Right cardiac atrium (tissue), 5 donors: ENCODE data around the gene FBXW11. TPM values are rescaled to one million over a fixed set of nuclear protein-coding genes. Genes with fewer than 3 reads are reported as not detected.
A peak's percentile ranks its signal among the peaks of the same experiment; 100 is the strongest.
"Not testable (repeated sequence)": the region's sequence is repeated elsewhere in the genome, so short reads cannot be mapped to it uniquely, and the experiment has no call there.

Source experiments
- ATAC-seq, 2 donors: fragments of 200-7000 bp; cut with Tn5 transposase; one replicate each; pipeline versions ENCODE4 v1.8.0 to v1.9.1; 2020; ENCODE audit warnings: moderate library complexity in 2 of 2, mild to moderate bottlenecking in 1 of 2
- DNase-seq, 3 donors: peaks; one replicate each; pipeline ENCODE4 v3.0.0-alpha.2; 2020
- H3K27ac ChIP-seq: one replicate; pipeline ENCODE4 v1.5.1; 2013; ENCODE audit warnings: mild to moderate bottlenecking, low read length, control low read depth, moderate library complexity
- H3K27me3 ChIP-seq: one replicate; pipeline ENCODE4 v1.6.1; 2013; ENCODE audit not compliant: control insufficient read depth, insufficient read depth
- H3K4me1 ChIP-seq: one replicate; pipeline ENCODE4 v1.6.1; 2013; ENCODE audit warnings: low read length; ENCODE audit not compliant: control insufficient read depth, insufficient read depth
- H3K4me3 ChIP-seq: one replicate; pipeline ENCODE4 v1.5.1; 2013; ENCODE audit warnings: low read length, control low read depth
- H3K9me3 ChIP-seq: one replicate; pipeline ENCODE4 v1.6.1; 2013; ENCODE audit warnings: low read length; ENCODE audit not compliant: control insufficient read depth
- WGBS: extraction: QIAGEN DNeasy Blood & Tissue Kit; methylation state at CpG from one replicate; pipeline ENCODE4 v1.1.7; 2013; 5-methylcytosine and 5-hydroxymethylcytosine counted together
- intact Hi-C, 4 donors: fragments of 100-400 bp; cut with DNase I; formaldehyde crosslinking; loops; one replicate each; pipeline versions ENCODE4 v1.11.0 to v1.14.0; 2022 to 2023
- polyA plus RNA-seq: library from polyadenylated mRNA; stranded (reverse); fragments of 200-250 nt; gene quantifications from one replicate; pipeline ENCODE4 v1.2.3, GENCODE V29; 2013
- total RNA-seq, 4 donors: library from RNA; stranded (reverse); fragmentation: NEBNext Ultra II Directional; extraction: Animal tissue kit (Norgen Biotek cat#: 25700); gene quantifications; one replicate each; pipeline ENCODE4 v1.2.1, GENCODE V29; 2021
- donor health status: healthy with polysubstance abuse.
- donor health status: DM: no; HTN: yes; CAD: no.
- donor health status: DM: no; HTN: no; CAD: no.
- donor health status: DM: no; HTN: yes; CAD: no; lungs with severe emphysema.
- donor health status: DM: yes; HTN: yes; CAD: no.

Gene FBXW11
- total and polyA plus RNA-seq, 5 donors = 15.8 to 70.7 (median 65.6) TPM

DNA sequence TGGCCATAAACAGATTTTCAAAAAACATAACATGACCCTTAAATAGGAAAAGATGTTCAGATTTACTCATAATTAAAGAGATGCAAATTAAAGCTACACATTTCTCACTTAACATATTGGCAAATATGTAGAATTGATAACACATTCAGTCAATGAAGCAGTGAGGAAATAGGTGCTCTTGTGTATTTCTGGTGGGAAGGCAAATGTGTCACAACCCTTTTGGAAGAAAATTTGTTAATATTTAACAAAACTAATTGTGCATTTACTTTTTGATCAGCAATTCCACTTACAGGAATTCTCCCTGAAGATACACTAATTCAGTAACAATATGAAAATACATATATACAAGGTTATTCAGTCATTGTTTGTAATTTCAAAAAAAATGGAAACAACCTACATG is 68.1 kb downstream of the FBXW11 start:
- H3K27ac ChIP-seq = no peak overlapping the region
- no peaks in the 10 kb centered on the region for H3K27me3 ChIP-seq
- ATAC-seq = no peak
- intact Hi-C loops = no loop called here
- peaks cover 3% of the 10 kb centered on the region for H3K4me1 ChIP-seq
- DNase-seq = no peak
- H3K4me3 ChIP-seq = no peak overlapping the region
- peaks cover 2% of the 10 kb centered on the region for H3K9me3 ChIP-seq

DNA sequence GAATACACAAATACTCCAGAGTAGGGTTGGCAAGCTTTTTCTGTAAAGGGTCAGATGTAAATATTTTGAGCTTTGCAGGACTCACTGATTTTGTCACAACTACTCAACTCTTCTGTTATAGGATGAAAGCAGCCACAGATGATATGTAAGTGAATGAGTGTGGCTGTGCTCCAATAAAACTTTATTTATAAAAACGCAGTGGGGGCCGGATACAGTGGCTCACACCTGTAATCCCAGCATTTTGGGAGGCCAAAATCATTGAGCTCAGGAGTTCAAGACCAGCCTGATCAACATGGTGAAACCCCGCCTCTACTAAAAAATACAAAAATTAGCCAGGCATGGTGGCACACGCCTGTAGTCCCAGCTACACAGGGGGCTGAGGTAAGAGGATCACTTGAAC is 69.1 kb downstream of the FBXW11 start:
- Histone ChIP-seq H3K27ac (no peak overlapping the region), H3K4me1 (peaks cover under 1% of the 10 kb centered on the region), H3K9me3 (peaks cover 2% of the 10 kb centered on the region), H3K27me3 (no peaks in the 10 kb centered on the region), H3K4me3 (no peak overlapping the region)
- intact Hi-C loops = no loop called here
- ATAC-seq (no peak), DNase-seq (no peak)
- WGBS = 97% methylated on average over 4 of the region's 4 CpGs

DNA sequence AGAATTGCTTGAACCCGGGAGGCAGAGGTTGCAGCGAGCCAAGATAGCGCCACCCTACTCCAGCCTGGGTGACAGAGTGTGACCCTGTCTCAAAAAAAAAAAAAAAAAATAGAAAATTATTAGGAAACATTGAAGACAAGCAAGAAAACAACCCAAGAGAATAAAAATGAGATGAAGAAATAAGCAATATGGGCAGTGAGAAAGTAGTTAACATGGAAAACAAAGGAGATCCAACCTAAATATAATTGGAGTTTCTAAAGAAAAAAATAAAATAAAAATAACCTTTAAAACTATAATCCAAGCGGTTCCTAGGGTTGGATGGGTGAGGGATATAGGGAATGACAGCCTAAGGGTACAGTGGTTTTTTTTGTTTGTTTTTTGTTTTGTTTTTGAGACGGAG is 71.9 kb downstream of the FBXW11 start:
- DNase-seq (no peak), ATAC-seq (no peak)
- over 99% methylated on average over 5 of the region's 5 CpGs for WGBS
- intact Hi-C loops = no loop called here
- H3K27me3 ChIP-seq = no peaks in the 10 kb centered on the region
- H3K9me3 ChIP-seq = peaks cover 2% of the 10 kb centered on the region
- H3K27ac ChIP-seq = no peak overlapping the region
- no peak overlapping the region for H3K4me3 ChIP-seq
- no peaks in the 10 kb centered on the region for H3K4me1 ChIP-seq

DNA sequence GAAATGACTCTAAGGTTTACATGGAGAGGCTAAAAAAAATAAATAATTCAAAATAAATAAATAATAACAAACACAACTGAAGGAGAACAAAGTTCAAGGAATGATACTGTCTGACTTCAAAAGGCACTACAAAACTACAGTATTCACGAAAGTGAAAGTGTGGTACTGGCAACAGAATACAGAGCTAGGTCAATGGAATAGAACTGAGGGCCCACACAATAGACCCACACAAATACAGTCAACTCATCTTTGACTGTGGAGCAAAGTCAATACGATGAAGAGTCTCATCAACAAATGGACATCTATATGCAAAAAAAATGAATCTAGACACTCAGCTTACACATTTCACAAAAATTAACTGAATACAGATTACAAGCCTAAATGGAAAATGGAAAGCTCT is 75.3 kb downstream of the FBXW11 start:
- 94% methylated on average over 2 of the region's 2 CpGs for WGBS
- intact Hi-C loops = no loop called here
- no peak for ATAC-seq
- Histone ChIP-seq H3K4me1 (no peaks in the 10 kb centered on the region), H3K27me3 (no peaks in the 10 kb centered on the region), H3K9me3 (peaks cover 2% of the 10 kb centered on the region), H3K27ac (no peak overlapping the region), H3K4me3 (no peak overlapping the region)
- no peak for DNase-seq

DNA sequence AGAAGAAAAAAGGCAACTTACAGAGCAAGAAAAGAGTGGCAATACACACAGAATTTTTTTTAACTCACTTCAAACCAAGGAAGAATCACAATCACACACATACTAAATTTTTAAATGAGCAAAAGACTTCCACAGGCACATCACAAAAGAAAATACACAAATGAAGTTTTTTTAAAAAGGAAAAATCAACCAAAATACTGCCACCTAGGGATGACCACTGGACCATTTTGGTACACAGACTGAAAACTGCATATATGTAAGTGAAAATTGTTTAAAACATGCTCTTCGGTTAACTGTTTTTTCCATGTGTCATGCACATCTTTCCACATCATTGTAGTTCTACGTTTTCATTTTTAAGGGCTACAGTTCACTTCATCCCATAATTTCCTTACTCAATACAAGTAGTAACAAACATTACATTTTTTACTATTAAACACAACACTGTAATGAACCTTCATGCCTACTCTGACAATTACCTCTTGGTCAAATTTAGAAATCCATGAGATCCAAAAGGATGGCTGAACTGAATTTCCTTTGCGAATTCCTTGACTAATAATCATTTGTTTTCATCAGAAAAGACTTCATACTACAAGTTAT is 79.0 kb downstream of the FBXW11 start:
- intact Hi-C loops = loop anchor here in 1 of 4 donors (10.0 kb wide), 1 partner anchor 77 kb away; the partner anchor contains the start of gene FBXW11
- no peak for DNase-seq
- H3K9me3 ChIP-seq = no peaks in the 10 kb centered on the region
- 90% methylated on average over 3 of the region's 3 CpGs for WGBS
- no peaks in the 10 kb centered on the region for H3K27me3 ChIP-seq
- H3K27ac ChIP-seq = no peak overlapping the region
- no peak overlapping the region for H3K4me3 ChIP-seq
- no peaks in the 10 kb centered on the region for H3K4me1 ChIP-seq
- no peak for ATAC-seq

DNA sequence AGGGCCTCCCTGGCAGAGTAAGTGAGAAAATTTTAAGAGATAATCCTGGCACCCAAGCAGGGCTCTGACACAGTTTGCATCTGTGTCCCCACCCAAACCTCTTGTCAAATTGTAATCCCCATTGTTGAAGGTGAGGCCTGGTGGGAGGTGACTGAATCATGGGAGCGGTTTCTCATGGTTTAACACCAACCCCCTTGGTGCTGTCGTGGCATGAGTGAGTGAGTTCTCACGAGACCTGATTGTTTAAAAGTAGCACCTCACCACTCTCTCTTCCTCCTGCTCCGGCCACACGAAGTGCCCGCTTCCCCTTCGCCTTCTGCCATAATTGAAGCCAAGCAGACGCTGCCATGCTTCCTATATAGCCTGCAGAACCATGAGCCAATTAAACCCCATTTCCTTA is 80.1 kb downstream of the FBXW11 start:
- intact Hi-C loops = loop anchor here in 1 of 4 donors (10.0 kb wide), 1 partner anchor 78 kb away; the partner anchor contains the start of gene FBXW11
- WGBS = 78% methylated on average over 8 of the region's 8 CpGs

DNA sequence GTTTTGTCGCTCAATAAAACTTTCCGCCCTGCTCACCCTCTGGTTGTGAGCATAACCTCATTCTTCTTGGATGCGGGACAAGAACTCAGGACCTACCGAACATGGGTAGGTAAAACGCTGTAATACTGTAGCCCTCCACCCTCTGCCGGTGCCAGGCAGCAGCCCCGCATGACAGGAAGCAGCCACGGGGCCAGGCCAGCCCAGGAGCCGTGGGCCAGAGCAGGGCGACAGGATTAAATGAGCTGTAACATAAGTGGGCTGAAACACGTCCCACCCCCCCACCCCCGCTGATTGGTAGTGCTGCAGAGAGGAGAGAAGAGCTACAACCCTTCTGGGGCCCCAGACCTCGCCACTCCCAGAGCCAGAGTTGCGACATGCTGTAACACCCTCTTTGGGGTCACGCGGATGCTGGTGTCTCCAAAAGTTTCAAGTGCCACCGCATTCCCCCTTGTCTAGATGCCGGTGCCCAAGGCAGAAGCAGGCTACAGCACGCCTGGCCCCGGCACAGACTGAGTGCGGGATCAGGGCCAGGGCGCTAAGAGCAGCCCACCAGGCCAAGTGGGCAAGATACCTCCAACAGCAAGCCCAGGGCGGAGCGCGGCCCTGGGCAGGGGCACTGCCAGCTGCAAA is 81.8 kb downstream of the FBXW11 start:
- no peak overlapping the region for H3K27ac ChIP-seq
- no peaks in the 10 kb centered on the region for H3K9me3 ChIP-seq
- DNase-seq = peak in 2 of 3 donors; percentile 46 to 49
- H3K4me3 ChIP-seq = no peak overlapping the region
- ATAC-seq = peak; percentile 40 to 71
- H3K27me3 ChIP-seq = no peaks in the 10 kb centered on the region
- 96% methylated on average over 25 of the region's 25 CpGs for WGBS
- H3K4me1 ChIP-seq = no peaks in the 10 kb centered on the region
- intact Hi-C loops = loop anchor here in 1 of 4 donors (10.0 kb wide), 1 partner anchor 80 kb away; the partner anchor contains the start of gene FBXW11

More for the DNA sequence above, 80.1 kb downstream of the FBXW11 start:
- DNase-seq (no peak), ATAC-seq (no peak)
- H3K27me3 ChIP-seq = no peaks in the 10 kb centered on the region
- no peak overlapping the region for H3K27ac ChIP-seq
- H3K4me3 ChIP-seq = no peak overlapping the region
- H3K9me3 ChIP-seq = no peaks in the 10 kb centered on the region
- no peaks in the 10 kb centered on the region for H3K4me1 ChIP-seq

DNA sequence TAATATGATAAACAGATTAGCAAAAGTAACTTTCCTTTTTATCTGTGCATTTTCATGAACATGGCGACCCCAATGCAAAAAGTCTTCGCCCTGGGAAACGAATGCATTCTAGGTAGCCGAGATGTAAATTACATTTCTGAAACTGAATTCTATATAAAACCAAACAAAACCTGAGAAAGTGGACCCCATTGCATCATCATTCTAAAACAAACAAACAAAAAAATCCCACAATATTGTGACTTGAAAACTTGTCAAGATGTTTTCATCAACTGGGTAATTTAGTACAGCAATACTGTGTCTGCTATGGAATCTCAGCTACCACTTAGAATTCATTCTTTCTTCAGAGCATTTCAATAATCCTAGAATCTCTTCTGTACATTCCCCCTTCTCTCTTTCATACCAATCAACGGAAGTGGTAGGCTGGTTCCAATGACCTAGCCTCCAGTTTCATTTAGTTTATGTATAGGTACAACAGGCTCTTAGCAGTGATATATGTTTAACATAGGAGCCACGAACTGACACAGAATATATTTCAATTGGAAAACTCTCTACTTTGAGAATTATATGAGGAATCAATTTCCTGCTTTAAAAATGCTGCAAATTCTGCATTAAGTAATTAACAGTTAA is 85.6 kb downstream of the FBXW11 start:
- H3K27ac ChIP-seq = no peak overlapping the region
- DNase-seq (no peak), ATAC-seq (no peak)
- no peak overlapping the region for H3K4me3 ChIP-seq
- intact Hi-C loops = loop anchor here in 1 of 4 donors (10.0 kb wide), 1 partner anchor 84 kb away; the partner anchor contains the start of gene FBXW11
- H3K4me1 ChIP-seq = peaks cover 6% of the 10 kb centered on the region
- H3K27me3 ChIP-seq = no peaks in the 10 kb centered on the region
- H3K9me3 ChIP-seq = no peaks in the 10 kb centered on the region
- 92% methylated on average over 6 of the region's 6 CpGs for WGBS

DNA sequence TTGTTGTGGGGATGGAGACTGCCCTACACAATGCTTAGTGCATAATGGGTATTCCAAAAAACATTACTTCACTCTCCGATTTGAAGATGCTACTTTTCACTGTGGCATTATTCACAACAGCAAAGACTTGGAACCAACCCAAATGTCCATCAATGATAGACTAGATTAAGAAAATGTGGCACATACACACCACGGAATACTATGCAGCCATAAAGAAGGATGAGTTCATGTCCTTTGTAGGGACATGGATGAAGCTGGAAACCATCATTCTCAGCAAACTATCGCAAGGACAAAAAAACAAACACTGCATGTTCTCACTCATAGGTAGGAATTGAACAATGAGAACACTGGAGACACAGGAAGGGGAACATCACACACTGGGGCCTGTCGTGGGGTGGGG is 90.7 kb downstream of the FBXW11 start:
- not testable (repeated sequence) for DNase-seq, H3K27me3 ChIP-seq, H3K4me1 ChIP-seq, H3K4me3 ChIP-seq, H3K9me3 ChIP-seq, ATAC-seq, H3K27ac ChIP-seq
- intact Hi-C loops = loop anchor here in 2 of 4 donors (10.0 kb wide), 1 partner anchor 89 kb away; the partner anchor contains the start of gene FBXW11 (in 2 of the 2)
- 94% methylated on average over 4 of the region's 4 CpGs for WGBS

DNA sequence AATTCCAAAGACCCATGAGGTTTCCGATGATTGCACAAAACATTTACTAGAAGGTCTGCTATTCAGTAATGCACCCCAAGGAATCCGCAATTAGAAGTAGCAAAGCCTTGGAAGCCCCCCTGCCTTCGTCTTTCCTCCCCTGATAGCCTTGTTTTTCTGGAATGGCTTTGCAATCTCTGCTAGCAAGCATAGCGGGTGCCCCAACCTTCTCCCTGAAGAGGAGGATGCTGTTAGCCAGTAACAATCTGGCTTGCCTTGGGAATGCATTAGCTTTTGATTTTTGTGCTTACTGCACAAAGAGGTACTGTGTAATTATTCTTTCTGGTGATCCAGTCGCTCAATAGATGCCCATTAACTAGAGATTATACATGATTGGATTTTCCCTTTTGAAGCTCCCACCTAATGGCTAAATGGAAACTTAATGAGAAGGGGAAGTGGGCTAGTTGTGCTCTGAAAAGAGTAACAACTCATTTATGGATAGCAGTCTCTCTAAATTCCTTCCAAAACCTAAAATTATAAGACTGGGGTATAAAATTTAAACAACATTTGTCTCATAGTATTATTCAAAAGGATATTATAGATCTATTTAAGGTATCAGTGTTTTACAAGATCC is 91.6 kb downstream of the FBXW11 start:
- DNase-seq = no peak
- intact Hi-C loops = loop anchor here (5.0 to 10.0 kb wide), 4 partner anchors 90 to 272 kb away; partner anchors contain the start of genes FBXW11 (in 2 of the 4) and STK10 (in 2 of the 4)

DNA sequence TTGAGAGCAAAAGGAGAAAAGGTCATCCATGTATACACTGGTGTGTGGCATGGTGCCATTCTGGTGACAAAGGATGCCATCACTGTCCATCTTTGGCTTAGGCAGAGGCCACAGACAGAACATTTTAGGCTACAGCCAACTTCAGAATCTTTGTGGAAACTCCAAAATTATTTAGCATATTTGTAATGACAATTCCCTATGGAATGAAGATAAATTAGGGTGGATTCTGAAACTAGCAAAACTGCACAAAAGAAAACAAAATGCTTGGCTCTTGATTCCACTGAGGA is 92.5 kb downstream of the FBXW11 start:
- Histone ChIP-seq H3K27me3 (no peaks in the 10 kb centered on the region), H3K4me1 (peaks cover 9% of the 10 kb centered on the region), H3K27ac (no peak overlapping the region), H3K4me3 (no peak overlapping the region), H3K9me3 (no peaks in the 10 kb centered on the region)
- no peak for ATAC-seq
- intact Hi-C loops = loop anchor here (2.0 to 10.0 kb wide), 5 partner anchors 91 to 273 kb away; partner anchors contain the start of genes FBXW11 (in 2 of the 4) and STK10 (in 2 of the 4)
- DNase-seq = no peak

More for the DNA sequence above, 91.6 kb downstream of the FBXW11 start:
- Histone ChIP-seq H3K9me3 (no peaks in the 10 kb centered on the region), H3K4me3 (no peak overlapping the region), H3K27ac (no peak overlapping the region), H3K27me3 (no peaks in the 10 kb centered on the region), H3K4me1 (peaks cover 9% of the 10 kb centered on the region)
- no peak for ATAC-seq
- WGBS = 70% methylated on average over 5 of the region's 5 CpGs
